GM10266 (cell line): Measurements from ENCODE around the gene ANXA2R.

ENCODE experiments used
- DNase-seq: peaks from one replicate; pipeline ENCODE4 v3.0.0; 2012; ENCODE audit errors: extremely low spot score
- TF ChIP-seq, protein P1 (sequence below): IDR thresholded peaks from 2 replicates; pipeline ENCODE4 v1.5.1; 2012; ENCODE audit warnings: mild to moderate bottlenecking, low read depth; ENCODE audit not compliant: control insufficient read depth, insufficient read depth; ENCODE audit errors: missing control alignments

Gene ANXA2R

DNA sequence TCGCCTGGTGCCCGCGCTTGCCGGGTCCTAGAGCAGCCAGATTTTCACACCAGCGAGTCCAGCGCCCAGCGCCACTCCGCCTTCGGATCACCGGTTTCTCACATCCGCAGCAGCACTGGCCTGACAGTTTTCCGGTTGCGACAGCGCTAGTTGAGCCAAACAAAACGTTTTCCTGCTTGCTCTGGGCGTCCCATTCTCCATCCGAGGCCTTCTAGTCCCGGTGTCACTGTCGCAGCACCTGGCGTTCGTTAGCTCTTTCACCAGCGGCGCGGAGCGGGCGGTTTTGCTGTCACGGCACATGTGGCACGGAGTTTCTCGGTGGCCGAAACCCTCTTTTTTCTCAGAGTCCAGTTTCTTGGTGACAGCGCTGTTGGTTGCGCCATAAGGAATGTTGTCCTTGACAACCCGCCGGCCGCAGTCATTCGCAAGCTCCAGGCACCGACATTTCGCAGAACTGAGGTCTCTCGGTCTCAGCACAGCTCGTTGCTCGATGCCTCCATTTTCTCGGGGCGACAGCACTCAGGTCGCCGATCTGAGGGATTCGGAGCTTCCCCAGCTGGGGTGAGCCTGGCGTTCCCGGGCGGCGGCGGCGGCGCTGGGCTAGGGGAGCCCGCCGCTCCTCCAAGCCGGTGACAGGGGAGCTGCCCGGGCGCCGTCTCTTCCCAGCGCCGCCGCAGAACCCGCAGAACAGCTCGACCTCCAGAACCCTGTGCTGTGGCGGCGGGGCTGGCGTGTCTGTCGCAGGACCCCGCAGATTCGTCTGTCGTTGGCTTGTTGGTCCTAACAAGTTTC lies 47.8 kb downstream of the ANXA2R start:
- TF ChIP-seq, protein P1, sequence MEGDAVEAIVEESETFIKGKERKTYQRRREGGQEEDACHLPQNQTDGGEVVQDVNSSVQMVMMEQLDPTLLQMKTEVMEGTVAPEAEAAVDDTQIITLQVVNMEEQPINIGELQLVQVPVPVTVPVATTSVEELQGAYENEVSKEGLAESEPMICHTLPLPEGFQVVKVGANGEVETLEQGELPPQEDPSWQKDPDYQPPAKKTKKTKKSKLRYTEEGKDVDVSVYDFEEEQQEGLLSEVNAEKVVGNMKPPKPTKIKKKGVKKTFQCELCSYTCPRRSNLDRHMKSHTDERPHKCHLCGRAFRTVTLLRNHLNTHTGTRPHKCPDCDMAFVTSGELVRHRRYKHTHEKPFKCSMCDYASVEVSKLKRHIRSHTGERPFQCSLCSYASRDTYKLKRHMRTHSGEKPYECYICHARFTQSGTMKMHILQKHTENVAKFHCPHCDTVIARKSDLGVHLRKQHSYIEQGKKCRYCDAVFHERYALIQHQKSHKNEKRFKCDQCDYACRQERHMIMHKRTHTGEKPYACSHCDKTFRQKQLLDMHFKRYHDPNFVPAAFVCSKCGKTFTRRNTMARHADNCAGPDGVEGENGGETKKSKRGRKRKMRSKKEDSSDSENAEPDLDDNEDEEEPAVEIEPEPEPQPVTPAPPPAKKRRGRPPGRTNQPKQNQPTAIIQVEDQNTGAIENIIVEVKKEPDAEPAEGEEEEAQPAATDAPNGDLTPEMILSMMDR = no peak
- peak; percentile 75 for DNase-seq

DNA sequence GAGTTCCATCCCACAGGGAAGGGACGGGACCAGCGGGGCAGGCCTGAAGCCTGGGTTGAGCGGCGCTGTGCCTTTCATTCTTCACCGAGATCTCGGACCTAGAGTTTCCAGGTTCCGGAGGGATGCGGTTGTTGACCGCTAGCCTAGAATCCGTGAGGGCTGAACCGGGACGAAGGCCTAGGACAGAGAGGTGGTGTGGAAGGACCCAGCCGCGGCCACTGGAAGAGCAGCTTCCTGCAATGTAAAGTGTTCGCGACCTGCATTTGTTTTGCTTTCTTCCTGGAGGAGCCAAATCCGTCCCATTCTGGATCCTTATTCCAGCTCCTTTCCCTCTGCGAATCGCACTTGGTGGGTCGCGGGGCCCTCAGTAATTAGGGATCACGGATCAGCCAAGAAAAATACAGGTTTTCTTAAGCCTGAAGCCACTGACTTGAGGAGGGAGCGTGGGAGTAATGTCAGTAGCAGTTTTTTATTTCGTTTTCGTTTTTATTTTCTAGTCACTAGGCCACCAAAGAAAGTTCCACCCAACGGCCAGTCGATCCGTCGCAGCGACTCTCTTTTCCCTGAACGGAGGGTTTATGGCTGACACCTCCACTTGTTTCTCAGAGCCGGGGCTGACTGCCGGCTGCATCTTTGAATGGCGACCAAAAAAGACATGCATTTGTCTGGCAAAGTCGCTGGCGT lies 48.6 kb downstream of the ANXA2R start:
- TF ChIP-seq, protein P1 = no peak
- peak; percentile 76 for DNase-seq

DNA sequence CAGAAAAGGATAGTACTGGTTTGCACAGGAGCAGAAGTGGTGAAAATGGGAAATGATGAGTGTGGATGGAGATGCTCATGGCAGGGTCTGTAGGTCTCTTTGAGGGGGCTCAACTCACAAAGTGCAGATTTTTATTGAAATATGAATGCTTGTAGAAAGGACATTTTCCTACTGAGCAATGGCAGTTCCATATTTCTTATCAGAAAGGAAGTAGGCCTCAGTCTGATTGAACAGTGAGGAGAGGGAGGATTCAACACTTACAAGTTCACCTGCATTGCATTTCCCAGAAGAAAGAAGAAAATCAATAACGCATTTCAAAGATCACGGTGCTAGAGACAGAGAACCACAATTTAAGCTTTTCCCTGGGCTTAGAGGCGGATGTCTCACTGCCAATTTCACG lies 49.2 kb downstream of the ANXA2R start:
- no peak for DNase-seq
- TF ChIP-seq, protein P1 = no peak
